ENCODE measurements around the gene AP3D1.

Gene AP3D1

DNA sequence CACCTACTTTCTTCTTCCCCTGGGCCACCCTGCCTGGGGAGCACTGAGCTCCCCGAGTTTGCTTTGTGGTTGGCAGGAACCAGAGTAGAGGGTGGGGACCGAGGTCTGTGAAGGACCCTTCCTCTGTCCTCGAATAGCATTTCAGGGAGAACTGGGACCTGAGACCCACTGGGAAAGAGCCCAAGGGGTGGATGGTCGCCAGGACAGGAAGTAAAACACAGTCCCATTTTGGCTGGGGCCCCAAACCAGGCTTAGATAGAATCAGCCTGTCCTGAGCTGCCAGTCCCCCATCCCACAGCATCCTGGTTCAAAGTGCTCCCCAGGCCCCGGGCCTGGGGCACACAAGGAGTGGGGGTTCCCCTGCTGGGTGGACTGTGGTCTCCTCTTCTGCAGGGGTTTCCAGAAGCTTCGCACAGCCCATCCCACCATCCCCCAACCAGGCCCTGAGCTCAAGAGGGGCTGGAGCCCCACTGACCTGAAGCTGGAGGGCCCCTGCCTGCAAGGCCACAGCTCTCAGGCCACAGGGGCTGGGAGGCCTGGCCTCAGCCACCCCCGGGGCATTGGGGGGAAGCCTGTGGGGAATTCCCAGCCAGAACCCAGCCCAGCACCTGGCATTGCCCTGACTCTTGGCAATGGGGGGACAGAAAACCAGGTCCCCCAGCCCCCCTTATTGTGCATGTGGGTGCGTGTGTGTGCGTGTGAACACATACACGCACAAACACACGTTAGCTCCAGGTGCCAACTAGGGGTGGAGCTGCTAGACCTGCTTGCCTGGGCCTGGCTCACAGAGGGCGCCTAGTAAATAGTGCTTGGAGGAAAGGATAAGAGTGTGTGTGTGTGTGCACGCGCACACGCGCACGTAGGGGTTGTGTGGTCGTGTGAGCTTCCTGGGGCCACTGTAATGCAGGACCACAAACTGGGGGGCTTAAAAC is 99.3 kb downstream of the AP3D1 start:
- Mint-ChIP-seq H3K36me3 (peaks cover 54% of the 10 kb centered on the region), H3K4me3 (peak overlapping the region; percentile 78), H3K27ac (peak overlapping the region; percentile 94), H3K9me3 (no peaks in the 10 kb centered on the region), H3K4me1 (peaks cover 67% of the 10 kb centered on the region)
- ATAC-seq = peak; percentile 31
- peak in 1 of 2 donors; percentile 80 for DNase-seq (ENCODE audit: low spot score in 2 of 2)

DNA sequence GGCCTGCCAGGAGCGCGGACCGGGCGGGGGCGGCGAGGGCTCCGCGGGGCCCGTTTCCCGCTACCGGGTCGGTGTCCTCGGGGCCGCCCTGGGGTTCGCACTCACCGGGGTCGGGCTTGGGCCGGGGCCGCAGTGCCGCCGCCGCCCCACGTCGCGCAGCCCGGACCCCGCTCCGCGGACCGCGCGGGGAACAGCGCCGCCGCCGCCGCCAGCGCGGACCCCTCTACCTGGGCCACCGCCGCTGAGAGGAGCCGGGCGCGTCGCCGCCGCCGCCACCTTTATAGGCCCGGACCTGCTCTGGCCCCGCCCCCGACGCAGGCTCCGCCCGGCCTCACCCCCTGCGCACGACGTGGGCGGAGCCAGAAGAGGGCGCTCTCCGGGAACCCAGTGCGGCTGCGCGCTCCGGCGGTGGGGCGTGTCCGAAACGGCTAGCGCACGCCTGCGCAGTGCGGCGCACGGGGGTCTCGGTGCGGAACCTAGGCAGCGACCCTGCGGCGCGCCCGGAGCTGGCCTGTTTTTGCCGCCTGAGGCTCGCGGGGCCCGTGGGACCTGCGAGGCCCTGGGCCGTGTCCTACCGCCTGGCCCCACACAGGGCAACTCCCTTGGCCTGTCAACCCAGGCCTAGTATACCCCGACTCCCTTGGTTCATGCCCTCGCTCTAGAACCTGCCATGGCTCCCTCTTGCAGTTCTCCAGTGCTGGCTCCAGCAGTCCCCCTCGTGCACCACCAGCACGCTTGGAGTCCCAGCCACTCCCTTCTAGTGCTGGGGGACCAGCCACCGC is 100.2 kb downstream of the AP3D1 start, which contains the start of gene MKNK2:
Gene MKNK2, minus strand, starts transcription at position 254 of the 782 bp plus-strand sequence. CDS start 393 bp downstream, outside the sequence.
- H3K9me3 Mint-ChIP-seq = no peaks in the 10 kb centered on the region
- peak within 1 kb of the TSS; percentile 78 for H3K4me3 Mint-ChIP-seq
- DNase-seq (ENCODE audit: low spot score in 2 of 2) (peak; percentile 99 to 100), ATAC-seq (peak; percentile 76)
- H3K36me3 Mint-ChIP-seq = peaks cover 63% of the 10 kb centered on the region
- peaks cover 60% of the 10 kb centered on the region for H3K4me1 Mint-ChIP-seq
- H3K27ac Mint-ChIP-seq = peak within 1 kb of the TSS; percentile 94
